GM21526 (cell line): ENCODE data around the gene YTHDF1.
"Not testable (repeated sequence)": the region's sequence is repeated elsewhere in the genome, so short reads cannot be mapped to it uniquely, and the experiment has no call there.

Source experiments
- ATAC-seq: cut with Tn5 transposase; IDR thresholded peaks from one replicate; pipeline ENCODE4 v1.9.1; 2021; ENCODE audit warnings: moderate library complexity; ENCODE audit not compliant: unreplicated experiment, low FRiP score

Gene YTHDF1

GRCh38 chr20:63230800-63231268 is 14.9 kb upstream of the YTHDF1 start:
- ATAC-seq, result no peak

GRCh38 chr20:63228806-63229205 is 12.9 kb upstream of the YTHDF1 start:
- no peak for ATAC-seq

GRCh38 chr20:63227260-63227659 is 11.3 kb upstream of the YTHDF1 start:
- no peak for ATAC-seq

GRCh38 chr20:63226042-63226943 is 10.4 kb upstream of the YTHDF1 start:
- ATAC-seq, result no peak

- no peak for ATAC-seq
These were observed 9.1 kb upstream of the YTHDF1 start for GRCh38 chr20:63225082-63225454.

GRCh38 chr20:63224412-63225081 is 8.6 kb upstream of the YTHDF1 start:
- ATAC-seq, result no peak

GRCh38 chr20:63223826-63224207 is 7.9 kb upstream of the YTHDF1 start:
- no peak for ATAC-seq

- no peak for ATAC-seq
These were observed 7.3 kb upstream of the YTHDF1 start for GRCh38 chr20:63223121-63223825.

GRCh38 chr20:63222541-63222940 is 6.6 kb upstream of the YTHDF1 start:
- no peak for ATAC-seq

GRCh38 chr20:63221400-63222053 is 5.6 kb upstream of the YTHDF1 start:
- ATAC-seq, result not testable (repeated sequence)

GRCh38 chr20:63220696-63221399 is 4.9 kb upstream of the YTHDF1 start:
- ATAC-seq, result no peak

- no peak for ATAC-seq
These were observed 4.1 kb upstream of the YTHDF1 start for GRCh38 chr20:63219866-63220521.

GRCh38 chr20:63219447-63219821 is 3.5 kb upstream of the YTHDF1 start:
- ATAC-seq, result no peak

- ATAC-seq, result no peak
These were observed 2.9 kb upstream of the YTHDF1 start for GRCh38 chr20:63218701-63219446.

- ATAC-seq, result no peak
These were observed 1.8 kb upstream of the YTHDF1 start for GRCh38 chr20:63217706-63218105.

- no peak for ATAC-seq
These were observed 1.0 kb upstream of the YTHDF1 start for GRCh38 chr20:63216849-63217471.

- ATAC-seq, result peak; percentile 23
These were observed 560 bp downstream of the YTHDF1 start for GRCh38 chr20:63215101-63216040.
